Panc1 (cell line): ENCODE results near the gene MBOAT7. TPM values are rescaled to one million over a fixed set of nuclear protein-coding genes. Genes with fewer than 3 reads are reported as not detected.
A peak's percentile ranks its signal among the peaks of the same experiment; 100 is the strongest.

Experiments
- ATAC-seq: fragments of 200-7000 bp; cut with Tn5 transposase; 2 replicates; pipeline ENCODE4 v1.9.1; 2020; ENCODE audit warnings: mild to moderate bottlenecking, moderate library complexity
- BruUV-seq: library from RNA; stranded (reverse); fragments of 400-500 nt; replicated peaks from 2 replicates; lab custom pipeline; 2021; lab: Mats Ljungman, UMichigan
- CTCF ChIA-PET: fragments of 300-600 bp; sonication (Branson Sonifier 250); formaldehyde crosslinking; loops from one replicate; lab custom pipeline; 2022; ENCODE audit warnings: antibody characterized with exemption; lab: Charles Lee
- POLR2A ChIA-PET: fragments of 300-600 bp; sonication (Branson Sonifier 250); formaldehyde crosslinking; loops from one replicate; lab custom pipeline; 2022; ENCODE audit warnings: antibody characterized with exemption; lab: Charles Lee
- DNase-seq: peaks from one replicate; pipeline ENCODE4 v3.0.0-alpha.2; 2010; ENCODE audit warnings: low read depth, low spot score
- H3K27ac ChIP-seq: 2 replicates; pipeline ENCODE4 v1.5.1; 2011; ENCODE audit warnings: mild to moderate bottlenecking, low read length, inconsistent platforms
- H3K27me3 ChIP-seq: fragments of 200-500 bp; sonication (Bioruptor generic); 2 replicates; pipeline ENCODE4 v1.6.0; 2014; ENCODE audit warnings: low read length, inconsistent platforms; ENCODE audit not compliant: control insufficient read depth, insufficient read depth
- H3K36me3 ChIP-seq: fragments of 200-500 bp; sonication (Bioruptor generic); 2 replicates; pipeline ENCODE4 v1.5.1; 2014; ENCODE audit warnings: inconsistent platforms, mild to moderate bottlenecking, low read length, moderate library complexity; ENCODE audit not compliant: control insufficient read depth, insufficient read depth
- H3K4me1 ChIP-seq: 2 replicates; pipeline ENCODE4 v1.5.1; 2011; ENCODE audit warnings: inconsistent platforms, mild to moderate bottlenecking, low read length, moderate library complexity; ENCODE audit not compliant: control insufficient read depth, insufficient read depth
- H3K4me3 ChIP-seq, 2 experiments: 2 replicates each; pipeline ENCODE4 v1.5.1; 2011 to 2012; ENCODE audit warnings: low read depth in 2 of 2, low read length in 2 of 2, mild to moderate bottlenecking in 2 of 2, inconsistent platforms in 1 of 2, moderate library complexity in 1 of 2
- H3K9me3 ChIP-seq: fragments of 200-500 bp; sonication (Bioruptor generic); 2 replicates; pipeline ENCODE4 v1.5.1; 2014; ENCODE audit warnings: low read depth, mild to moderate bottlenecking, inconsistent platforms, low read length, moderate library complexity; ENCODE audit not compliant: control insufficient read depth, insufficient read depth
- POLR2AphosphoS5 ChIP-seq: IDR thresholded peaks from 2 replicates; pipeline ENCODE4 v1.6.1; 2012; ENCODE audit warnings: mild to moderate bottlenecking, low read depth, low read length, moderate library complexity
- SIN3A ChIP-seq: IDR thresholded peaks from 2 replicates; pipeline ENCODE4 v1.6.1; 2012; ENCODE audit warnings: low read depth, mild to moderate bottlenecking, low read length, moderate library complexity, borderline replicate concordance; ENCODE audit not compliant: insufficient read depth
- TCF7L2 ChIP-seq: IDR thresholded peaks from 2 replicates; pipeline ENCODE4 v1.6.1; 2011; ENCODE audit warnings: mild to moderate bottlenecking, low read depth, low read length, inconsistent platforms
- in situ Hi-C: cut with HindIII; loops from 2 replicates; pipeline ENCODE4 v1.10.0; 2016; ENCODE audit warnings: low sequenced_read_pairs, low pct_unique_long_range_greater_than_20kb
- intact Hi-C: fragments of 100-400 bp; cut with micrococcal nuclease; formaldehyde crosslinking; loops from one replicate; pipeline ENCODE4 v1.10.0; 2022; ENCODE audit not compliant: unreplicated experiment
- total RNA-seq: library from RNA; stranded (reverse); gene quantifications from one replicate; pipeline ENCODE4 v1.2.1, GENCODE V29; 2021; ENCODE audit not compliant: unreplicated experiment
- TF ChIP-seq, protein P1 (sequence below): fragments of 450-650 bp; IDR thresholded peaks from 2 replicates; pipeline ENCODE4 v1.5.1; 2017; ENCODE audit warnings: mild to moderate bottlenecking
- TF ChIP-seq, protein P2 (sequence below), 2 experiments: IDR thresholded peaks; 2 replicates each; pipeline ENCODE4 v1.6.1; 2011 to 2012; ENCODE audit warnings: low read depth in 2 of 2, control low read depth in 1 of 2, low read length in 1 of 2, mild to moderate bottlenecking in 1 of 2, moderate library complexity in 1 of 2; ENCODE audit not compliant: insufficient read depth in 1 of 2

Gene MBOAT7
- total RNA-seq, 1 experiment from 2014 or later = 264 TPM

DNA sequence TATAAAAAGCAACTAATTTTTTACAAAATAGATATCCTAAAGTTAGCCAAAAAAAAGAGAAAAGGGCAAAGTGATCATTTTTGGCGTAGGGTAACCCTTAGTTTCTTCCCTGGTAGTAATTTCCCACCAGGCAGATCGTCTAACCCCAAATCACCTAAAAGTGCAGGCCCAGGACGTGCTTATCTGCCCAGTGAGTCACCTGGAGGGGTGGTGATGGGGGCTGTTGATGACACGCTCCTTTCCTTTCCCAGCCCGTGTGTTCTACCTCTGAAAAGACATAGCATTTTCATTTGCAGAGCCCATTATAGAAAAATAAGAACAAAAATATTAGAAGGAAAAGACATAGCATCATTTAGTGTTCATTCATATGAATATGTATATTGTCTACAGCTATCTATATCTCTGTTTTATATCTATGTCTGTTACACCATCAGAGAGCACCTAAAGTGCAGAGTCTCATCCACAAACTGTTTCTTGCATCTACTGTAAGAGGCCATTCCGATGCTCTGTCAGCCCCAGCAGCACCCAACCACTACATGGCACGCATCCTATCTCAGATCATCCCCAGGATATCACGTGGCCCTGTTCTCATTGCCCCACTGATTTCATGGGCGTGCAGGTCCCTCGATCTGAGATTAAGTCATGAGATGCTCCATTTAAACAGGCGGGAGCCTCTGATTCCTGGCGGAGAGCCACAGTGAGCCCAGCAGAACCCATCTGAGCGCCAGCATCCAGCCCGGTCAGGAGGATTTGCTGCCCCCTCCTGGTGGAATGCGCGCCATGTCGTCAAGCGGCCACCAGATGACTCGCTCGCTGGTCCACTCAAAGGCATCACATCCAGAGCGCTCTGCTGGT, 41.9 kb upstream of the MBOAT7 start:
- TF ChIP-seq, protein P1, sequence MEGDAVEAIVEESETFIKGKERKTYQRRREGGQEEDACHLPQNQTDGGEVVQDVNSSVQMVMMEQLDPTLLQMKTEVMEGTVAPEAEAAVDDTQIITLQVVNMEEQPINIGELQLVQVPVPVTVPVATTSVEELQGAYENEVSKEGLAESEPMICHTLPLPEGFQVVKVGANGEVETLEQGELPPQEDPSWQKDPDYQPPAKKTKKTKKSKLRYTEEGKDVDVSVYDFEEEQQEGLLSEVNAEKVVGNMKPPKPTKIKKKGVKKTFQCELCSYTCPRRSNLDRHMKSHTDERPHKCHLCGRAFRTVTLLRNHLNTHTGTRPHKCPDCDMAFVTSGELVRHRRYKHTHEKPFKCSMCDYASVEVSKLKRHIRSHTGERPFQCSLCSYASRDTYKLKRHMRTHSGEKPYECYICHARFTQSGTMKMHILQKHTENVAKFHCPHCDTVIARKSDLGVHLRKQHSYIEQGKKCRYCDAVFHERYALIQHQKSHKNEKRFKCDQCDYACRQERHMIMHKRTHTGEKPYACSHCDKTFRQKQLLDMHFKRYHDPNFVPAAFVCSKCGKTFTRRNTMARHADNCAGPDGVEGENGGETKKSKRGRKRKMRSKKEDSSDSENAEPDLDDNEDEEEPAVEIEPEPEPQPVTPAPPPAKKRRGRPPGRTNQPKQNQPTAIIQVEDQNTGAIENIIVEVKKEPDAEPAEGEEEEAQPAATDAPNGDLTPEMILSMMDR = peak; percentile 99
- TF ChIP-seq SIN3A = no peak
- peak; percentile 99 for ATAC-seq
- no TSS peak for BruUV-seq
- H3K36me3 ChIP-seq = no peaks in the 10 kb centered on the region
- ChIA-PET POLR2A (interaction anchor here (0.6 kb wide), 1 partner anchor 15 kb away, joined by 8 read pairs; no protein-coding TSS in a partner anchor), CTCF (interaction anchor here (0.7 to 1.0 kb wide), 2 partner anchors 16 to 40 kb away, joined by 3 read pairs; partner anchors contain the start of gene TSEN34)
- no peak overlapping the region for H3K4me3 ChIP-seq
- H3K9me3 ChIP-seq = no peaks in the 10 kb centered on the region
- peaks cover 4% of the 10 kb centered on the region; the same call in 1 of the 2 replicates for H3K4me1 ChIP-seq
- intact Hi-C loops (no loop called here), in situ Hi-C loops (no loop called here)
- no peak overlapping the region for H3K27ac ChIP-seq
- no peaks in the 10 kb centered on the region for H3K27me3 ChIP-seq
- no peak for DNase-seq

DNA sequence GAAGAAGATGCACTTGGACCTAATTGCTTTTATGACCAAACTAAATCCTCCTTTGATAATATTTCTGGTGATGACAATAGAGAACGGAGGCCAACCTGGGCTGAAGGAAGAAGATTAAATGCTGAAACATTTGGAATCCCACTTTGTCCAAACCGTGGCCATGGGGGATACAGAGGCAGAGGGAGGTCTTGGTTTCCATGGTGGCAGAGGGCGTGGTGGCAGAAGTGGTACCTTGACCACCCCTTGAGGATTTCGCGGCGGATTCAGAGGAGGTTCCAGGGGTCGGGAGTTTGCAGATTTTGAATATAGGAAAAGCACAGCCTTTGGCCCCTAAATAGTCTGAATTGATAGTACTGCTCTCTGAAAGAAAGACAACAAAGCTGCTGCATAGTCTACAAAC, 40.7 kb upstream of the MBOAT7 start:
- in situ Hi-C loops = no loop called here
- intact Hi-C loops = no loop called here
- no peaks in the 10 kb centered on the region for H3K27me3 ChIP-seq
- no peak overlapping the region for H3K27ac ChIP-seq
- DNase-seq (no peak), ATAC-seq (no peak)
- POLR2A ChIA-PET = no interaction called here
- no peak for TF ChIP-seq TCF7L2
- TF ChIP-seq, protein P1 = no peak
- TF ChIP-seq POLR2AphosphoS5 = no peak
- TF ChIP-seq SIN3A = no peak
- TF ChIP-seq, protein P2, sequence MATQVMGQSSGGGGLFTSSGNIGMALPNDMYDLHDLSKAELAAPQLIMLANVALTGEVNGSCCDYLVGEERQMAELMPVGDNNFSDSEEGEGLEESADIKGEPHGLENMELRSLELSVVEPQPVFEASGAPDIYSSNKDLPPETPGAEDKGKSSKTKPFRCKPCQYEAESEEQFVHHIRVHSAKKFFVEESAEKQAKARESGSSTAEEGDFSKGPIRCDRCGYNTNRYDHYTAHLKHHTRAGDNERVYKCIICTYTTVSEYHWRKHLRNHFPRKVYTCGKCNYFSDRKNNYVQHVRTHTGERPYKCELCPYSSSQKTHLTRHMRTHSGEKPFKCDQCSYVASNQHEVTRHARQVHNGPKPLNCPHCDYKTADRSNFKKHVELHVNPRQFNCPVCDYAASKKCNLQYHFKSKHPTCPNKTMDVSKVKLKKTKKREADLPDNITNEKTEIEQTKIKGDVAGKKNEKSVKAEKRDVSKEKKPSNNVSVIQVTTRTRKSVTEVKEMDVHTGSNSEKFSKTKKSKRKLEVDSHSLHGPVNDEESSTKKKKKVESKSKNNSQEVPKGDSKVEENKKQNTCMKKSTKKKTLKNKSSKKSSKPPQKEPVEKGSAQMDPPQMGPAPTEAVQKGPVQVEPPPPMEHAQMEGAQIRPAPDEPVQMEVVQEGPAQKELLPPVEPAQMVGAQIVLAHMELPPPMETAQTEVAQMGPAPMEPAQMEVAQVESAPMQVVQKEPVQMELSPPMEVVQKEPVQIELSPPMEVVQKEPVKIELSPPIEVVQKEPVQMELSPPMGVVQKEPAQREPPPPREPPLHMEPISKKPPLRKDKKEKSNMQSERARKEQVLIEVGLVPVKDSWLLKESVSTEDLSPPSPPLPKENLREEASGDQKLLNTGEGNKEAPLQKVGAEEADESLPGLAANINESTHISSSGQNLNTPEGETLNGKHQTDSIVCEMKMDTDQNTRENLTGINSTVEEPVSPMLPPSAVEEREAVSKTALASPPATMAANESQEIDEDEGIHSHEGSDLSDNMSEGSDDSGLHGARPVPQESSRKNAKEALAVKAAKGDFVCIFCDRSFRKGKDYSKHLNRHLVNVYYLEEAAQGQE (IDR thresholded peaks at IDR 0.05; ENCODE audit: insufficient read depth in 1 of 2, low read depth in 2 of 2, low read length in 1 of 2) = no peak
- H3K4me1 ChIP-seq = peaks cover 4% of the 10 kb centered on the region; the same call in 1 of the 2 replicates
- no TSS peak for BruUV-seq
- H3K4me3 ChIP-seq = no peak overlapping the region
- H3K9me3 ChIP-seq = no peaks in the 10 kb centered on the region
- CTCF ChIA-PET = interaction anchor here (0.7 kb wide), 1 partner anchor 40 kb away, joined by 8 read pairs; no protein-coding TSS in a partner anchor
- H3K36me3 ChIP-seq = no peaks in the 10 kb centered on the region
